Testis (tissue), 3 donors: ENCODE data around the gene CDC42. TPM values are rescaled to one million over a fixed set of nuclear protein-coding genes. Genes with fewer than 3 reads are reported as not detected.

ENCODE experiments used
- DNase-seq: peaks from one replicate; pipeline ENCODE4 v3.0.0-alpha.2; 2019
- H3K27ac ChIP-seq, 2 donors: fragments of 200-600 bp; sonication (generic); one replicate each; pipeline ENCODE4 v1.5.1; 2019
- H3K27me3 ChIP-seq: fragments of 200-600 bp; sonication (generic); one replicate; pipeline ENCODE4 v1.5.1; 2019
- H3K36me3 ChIP-seq: fragments of 200-600 bp; sonication (generic); one replicate; pipeline ENCODE4 v1.5.1; 2017; ENCODE audit warnings: low read depth; ENCODE audit errors: missing control alignments
- H3K4me1 ChIP-seq: fragments of 200-600 bp; sonication (generic); one replicate; pipeline ENCODE4 v1.5.1; 2019
- H3K4me3 ChIP-seq, 2 donors: fragments of 200-600 bp; sonication (generic); one replicate each; pipeline ENCODE4 v1.5.1; 2017 to 2019
- H3K9me3 ChIP-seq: fragments of 200-600 bp; sonication (generic); one replicate; pipeline ENCODE4 v1.5.1; 2017
- CTCF ChIP-seq, 3 experiments: fragments of 450-650 bp in 2 of 3; fragments of 200-600 bp in 1 of 3; sonication (generic) in 1 of 3; IDR thresholded peaks; one replicate each; pipeline ENCODE4 v1.5.1; 2016 to 2019; ENCODE audit warnings: antibody characterized with exemption in 3 of 3, mild to moderate bottlenecking in 2 of 3, moderate library complexity in 1 of 3
- POLR2A ChIP-seq: fragments of 450-650 bp; IDR thresholded peaks from one replicate; pipeline ENCODE4 v1.6.1; 2017; ENCODE audit warnings: antibody characterized with exemption, mild to moderate bottlenecking, moderate library complexity
- WGBS, 2 donors: methylation state at CpG; one replicate each; pipeline ENCODE4 v1.1.5; 2018; 5-methylcytosine and 5-hydroxymethylcytosine counted together
- intact Hi-C: fragments of 100-400 bp; cut with DNase I; formaldehyde crosslinking; loops from one replicate; pipeline ENCODE4 v1.15.1; 2023; ENCODE audit warnings: low total_unique reads
- polyA plus RNA-seq: library from polyadenylated mRNA; stranded (reverse); fragments of 350-450 nt; fragmentation: Illumina TruSeq; extraction: RNeasy Lipid Tissue Mini Kit (QIAGEN cat#74804); gene quantifications from one replicate; pipeline ENCODE4 v1.2.3, GENCODE V29; 2014; ENCODE audit warnings: low read depth, low replicate concordance; ENCODE audit not compliant: insufficient read depth
- small RNA-seq, 2 donors: library from RNA; depleted of rRNA; stranded (forward); fragments of <200 nt; gene quantifications; one replicate each; pipeline ENCODE3, GENCODE V24; 2016
- total RNA-seq, 2 donors: library from RNA; depleted of rRNA; stranded (reverse); fragments of >200 nt; gene quantifications; one replicate each; pipeline ENCODE4 v1.2.3, GENCODE V29; 2016

The CDC42 gene
- total and polyA plus RNA-seq, 3 donors from 2014 or later, result 139 to 152 (median 147) TPM

- Histone ChIP-seq H3K4me1 (peaks cover 4% of the 10 kb centered on the region), H3K27ac (no peak overlapping the region), H3K36me3 (no peaks in the 10 kb centered on the region), H3K27me3 (no peaks in the 10 kb centered on the region), H3K9me3 (no peaks in the 10 kb centered on the region), H3K4me3 (no peak overlapping the region)
- DNase-seq, result no peak
- 57 to 66% methylated on average over 15 of the region's 15 CpGs for WGBS, 2 donors
- no peak for TF ChIP-seq CTCF (IDR thresholded peaks at IDR 0.05)
- TF ChIP-seq POLR2A, result no peak
- intact Hi-C loops, result no loop called here
These were observed 81.4 kb downstream of the CDC42 start for GRCh38 chr1:22133931-22134324.

- 23 to 40% methylated on average over 3 to 16 of the region's 16 CpGs for WGBS, 2 donors
- H3K36me3 ChIP-seq, result no peaks in the 10 kb centered on the region
- TF ChIP-seq POLR2A (no peak), CTCF (IDR thresholded peaks at IDR 0.05) (no peak)
- peaks cover 4% of the 10 kb centered on the region for H3K4me1 ChIP-seq
- intact Hi-C loops, result no loop called here
- no peaks in the 10 kb centered on the region for H3K9me3 ChIP-seq
- H3K27ac ChIP-seq, result no peak overlapping the region
- peak; percentile 37 for DNase-seq
- no peaks in the 10 kb centered on the region for H3K27me3 ChIP-seq
- H3K4me3 ChIP-seq, result no peak overlapping the region
These were observed 84.7 kb downstream of the CDC42 start for GRCh38 chr1:22137004-22137720.

- Histone ChIP-seq H3K36me3 (no peaks in the 10 kb centered on the region), H3K4me3 (no peak overlapping the region), H3K27me3 (no peaks in the 10 kb centered on the region), H3K27ac (no peak overlapping the region), H3K9me3 (no peaks in the 10 kb centered on the region), H3K4me1 (peaks cover 4% of the 10 kb centered on the region)
- TF ChIP-seq POLR2A (no peak), CTCF (IDR thresholded peaks at IDR 0.05) (no peak)
- whole genome bisulfite sequencing, 2 donors, result 86 to 95% methylated on average over 11 to 14 of the region's 15 CpGs
- intact Hi-C loops, result no loop called here
- no peak for DNase-seq
These were observed 86.6 kb downstream of the CDC42 start for GRCh38 chr1:22139066-22139594.

- Histone ChIP-seq H3K4me1 (peaks cover 4% of the 10 kb centered on the region), H3K36me3 (no peaks in the 10 kb centered on the region), H3K27ac (no peak overlapping the region), H3K27me3 (no peaks in the 10 kb centered on the region), H3K4me3 (no peak overlapping the region), H3K9me3 (no peaks in the 10 kb centered on the region)
- intact Hi-C loops, result no loop called here
- WGBS, 2 donors, result 85 to 92% methylated on average over 4 to 12 of the region's 12 CpGs
- DNase-seq, result no peak
- TF ChIP-seq CTCF (IDR thresholded peaks at IDR 0.05) (no peak), POLR2A (no peak)
These were observed 87.3 kb downstream of the CDC42 start for GRCh38 chr1:22139817-22140216.

Small RNA genes within 50 kb of the gene (small RNA-seq; reads per million reads assigned to genes)
- gene RN7SL186P (0 reads per million in 2 donors), gene RNU6-776P (0 reads per million in 2 donors)

Other genes starting within 250 kb of the CDC42 start
- gene LDLRAD2, start 240.4 kb upstream of the CDC42 start, total RNA-seq, result 1 to 10 TPM; 1.9 TPM
- gene LDLRAD2, start 240.4 kb upstream of the CDC42 start, polyA plus RNA-seq, result 1.3 TPM
- gene HSPG2, start 115.4 kb upstream of the CDC42 start, total RNA-seq, result 10 to 100 TPM; 51.8 to 54.2 TPM
- 72.1 TPM for gene HSPG2, start 115.4 kb upstream of the CDC42 start, polyA plus RNA-seq
- under 1 TPM in 1 of 2 donors, not detected in 1; 0.63 TPM for gene CELA3B, start 75.7 kb upstream of the CDC42 start, total RNA-seq
- 0.34 TPM for gene CELA3B, start 75.7 kb upstream of the CDC42 start, polyA plus RNA-seq
- gene CELA3A, start 51.1 kb upstream of the CDC42 start, total RNA-seq, result not detected
- gene CELA3A, start 51.1 kb upstream of the CDC42 start, polyA plus RNA-seq, result not detected
- under 1 TPM; 0.55 to 0.74 TPM for gene WNT4, start 90.4 kb downstream of the CDC42 start, total RNA-seq
- 3.2 TPM for gene WNT4, start 90.4 kb downstream of the CDC42 start, polyA plus RNA-seq